Subcutaneous preadipocyte (primary cell): ENCODE measurements around the gene ANAPC1. TPM values are rescaled to one million over a fixed set of nuclear protein-coding genes. Genes with fewer than 3 reads are reported as not detected.

Experiments used
- small RNA-seq: library from RNA; depleted of rRNA; stranded (forward); fragments of <200 nt; gene quantifications from one replicate; pipeline ENCODE3, GENCODE V24; 2012
- total RNA-seq: library from RNA; depleted of rRNA; stranded (reverse); fragments of >200 nt; gene quantifications from 2 replicates; pipeline ENCODE4 v1.2.3, GENCODE V29; 2012

Gene ANAPC1, protein sequence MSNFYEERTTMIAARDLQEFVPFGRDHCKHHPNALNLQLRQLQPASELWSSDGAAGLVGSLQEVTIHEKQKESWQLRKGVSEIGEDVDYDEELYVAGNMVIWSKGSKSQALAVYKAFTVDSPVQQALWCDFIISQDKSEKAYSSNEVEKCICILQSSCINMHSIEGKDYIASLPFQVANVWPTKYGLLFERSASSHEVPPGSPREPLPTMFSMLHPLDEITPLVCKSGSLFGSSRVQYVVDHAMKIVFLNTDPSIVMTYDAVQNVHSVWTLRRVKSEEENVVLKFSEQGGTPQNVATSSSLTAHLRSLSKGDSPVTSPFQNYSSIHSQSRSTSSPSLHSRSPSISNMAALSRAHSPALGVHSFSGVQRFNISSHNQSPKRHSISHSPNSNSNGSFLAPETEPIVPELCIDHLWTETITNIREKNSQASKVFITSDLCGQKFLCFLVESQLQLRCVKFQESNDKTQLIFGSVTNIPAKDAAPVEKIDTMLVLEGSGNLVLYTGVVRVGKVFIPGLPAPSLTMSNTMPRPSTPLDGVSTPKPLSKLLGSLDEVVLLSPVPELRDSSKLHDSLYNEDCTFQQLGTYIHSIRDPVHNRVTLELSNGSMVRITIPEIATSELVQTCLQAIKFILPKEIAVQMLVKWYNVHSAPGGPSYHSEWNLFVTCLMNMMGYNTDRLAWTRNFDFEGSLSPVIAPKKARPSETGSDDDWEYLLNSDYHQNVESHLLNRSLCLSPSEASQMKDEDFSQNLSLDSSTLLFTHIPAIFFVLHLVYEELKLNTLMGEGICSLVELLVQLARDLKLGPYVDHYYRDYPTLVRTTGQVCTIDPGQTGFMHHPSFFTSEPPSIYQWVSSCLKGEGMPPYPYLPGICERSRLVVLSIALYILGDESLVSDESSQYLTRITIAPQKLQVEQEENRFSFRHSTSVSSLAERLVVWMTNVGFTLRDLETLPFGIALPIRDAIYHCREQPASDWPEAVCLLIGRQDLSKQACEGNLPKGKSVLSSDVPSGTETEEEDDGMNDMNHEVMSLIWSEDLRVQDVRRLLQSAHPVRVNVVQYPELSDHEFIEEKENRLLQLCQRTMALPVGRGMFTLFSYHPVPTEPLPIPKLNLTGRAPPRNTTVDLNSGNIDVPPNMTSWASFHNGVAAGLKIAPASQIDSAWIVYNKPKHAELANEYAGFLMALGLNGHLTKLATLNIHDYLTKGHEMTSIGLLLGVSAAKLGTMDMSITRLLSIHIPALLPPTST (N-terminal part only)
- total RNA-seq: 59.2 and 75.5 TPM in 2 replicates

DNA sequence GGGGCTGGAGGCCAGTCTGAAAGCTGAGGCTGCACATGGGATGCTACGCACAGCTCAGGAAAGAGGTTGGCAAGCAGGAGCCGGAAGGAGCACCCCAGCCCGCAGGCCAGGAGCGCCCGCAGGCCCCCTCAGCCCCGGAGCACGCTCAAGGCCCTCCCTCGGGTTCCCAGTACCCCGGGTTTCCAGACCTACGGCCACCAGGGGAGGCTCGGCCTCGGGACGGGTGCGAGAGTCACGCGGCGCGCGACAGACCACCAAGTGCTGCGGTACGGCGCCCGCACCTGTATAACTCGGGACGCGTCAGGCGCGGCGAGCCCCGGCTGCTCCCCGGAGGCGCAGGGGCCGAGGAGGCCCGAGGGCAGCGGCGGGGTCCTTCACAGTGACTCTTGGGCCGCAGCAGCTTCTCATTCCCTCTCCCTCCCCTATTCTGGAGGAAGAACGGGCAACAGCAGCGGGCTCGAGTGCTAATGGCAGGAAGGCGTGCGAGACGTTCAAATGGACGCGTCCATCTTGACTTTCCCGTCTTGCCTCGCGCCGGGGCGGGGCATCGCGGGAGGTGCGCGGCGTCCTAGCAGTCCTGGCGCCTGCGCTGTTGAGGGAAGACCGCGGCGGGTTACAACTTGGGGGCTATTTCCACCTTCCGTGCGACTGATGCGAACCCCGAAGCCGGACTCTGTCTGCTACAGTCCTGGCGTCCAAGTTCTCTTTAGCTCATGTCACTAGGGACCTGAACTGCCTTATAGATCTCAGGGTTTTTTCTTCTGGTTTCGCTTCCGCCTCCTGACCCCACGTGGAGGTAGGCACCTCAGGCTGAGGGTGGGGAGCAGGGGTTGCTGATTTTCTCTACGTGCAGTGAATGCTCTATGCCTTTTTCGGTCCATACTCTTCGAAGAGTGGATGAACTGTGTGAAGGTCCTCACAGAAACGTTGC, at the start of gene ANAPC1:
ANAPC1 (minus strand) TSS at position 533 of the 931 bp plus-strand sequence. CDS start 3,368 bp downstream, outside the sequence.

GRCh38 chr2:111897924-111898702, 14.1 kb upstream of the ANAPC1 start, which contains the start of gene MERTK:
Gene MERTK (plus strand): TSS chr2:111898607. CDS start chr2:111898736, 129 bp downstream.

Small RNA genes within 50 kb of the gene (small RNA-seq; reads per million reads assigned to genes)
- gene MIR4771-2 (not detected), gene RN7SL297P (not detected)

Other genes with a start within 250 kb of the ANAPC1 start
- gene MERTK, start 14.4 kb upstream of the ANAPC1 start, total RNA-seq: 0.37 and 0.39 TPM in 2 replicates
- 25.7 and 33.4 TPM in 2 replicates for gene TMEM87B, start 171.1 kb upstream of the ANAPC1 start, total RNA-seq